ENCODE data around the gene CARD18.
"Not testable (repeated sequence)": the region's sequence is repeated elsewhere in the genome, so short reads cannot be mapped to it uniquely, and the experiment has no call there.

CARD18 gene

GRCh38 chr11:105135883-105136282 is 3.7 kb downstream of the CARD18 start:
- FAIRE-seq (no peak), DNase-seq (ENCODE audit: insufficient read length, low spot score) (no peak)

GRCh38 chr11:105132716-105133511 is 6.7 kb downstream of the CARD18 start:
- FAIRE-seq (no peak), DNase-seq (ENCODE audit: insufficient read length, low spot score) (peak; percentile 30)

GRCh38 chr11:105130189-105130813 is 9.3 kb downstream of the CARD18 start:
- FAIRE-seq (no peak), DNase-seq (ENCODE audit: insufficient read length, low spot score) (no peak)

GRCh38 chr11:105124756-105125155 is 14.8 kb downstream of the CARD18 start:
- DNase-seq (ENCODE audit: insufficient read length, low spot score) (no peak), FAIRE-seq (no peak)

GRCh38 chr11:105111145-105111944 is 28.2 kb downstream of the CARD18 start:
- FAIRE-seq (peak; percentile 48), DNase-seq (ENCODE audit: insufficient read length, low spot score) (no peak)

GRCh38 chr11:105110688-105111030 is 28.9 kb downstream of the CARD18 start:
- FAIRE-seq (no peak), DNase-seq (ENCODE audit: insufficient read length, low spot score) (no peak)

- DNase-seq (ENCODE audit: insufficient read length, low spot score): no peak
- FAIRE-seq: no peak
Observed at GRCh38 chr11:105109855-105110687, 29.5 kb downstream of the CARD18 start.

GRCh38 chr11:105109321-105109720 is 30.2 kb downstream of the CARD18 start:
- DNase-seq (ENCODE audit: insufficient read length, low spot score): no peak
- FAIRE-seq: no peak

- DNase-seq (ENCODE audit: insufficient read length, low spot score) (no peak), FAIRE-seq (no peak)
Observed at GRCh38 chr11:105108247-105108646, 31.3 kb downstream of the CARD18 start.

- not testable (repeated sequence) for DNase-seq (ENCODE audit: insufficient read length, low spot score); FAIRE-seq
Observed at GRCh38 chr11:105107226-105107825, 32.2 kb downstream of the CARD18 start.

GRCh38 chr11:105106140-105106539 is 33.4 kb downstream of the CARD18 start:
- FAIRE-seq: no peak
- no peak for DNase-seq (ENCODE audit: insufficient read length, low spot score)

- FAIRE-seq: no peak
- DNase-seq (ENCODE audit: insufficient read length, low spot score): no peak
Observed at GRCh38 chr11:105104292-105104691, 35.3 kb downstream of the CARD18 start.

- no peak for DNase-seq (ENCODE audit: insufficient read length, low spot score)
- FAIRE-seq: no peak
Observed at GRCh38 chr11:105103336-105103735, 36.2 kb downstream of the CARD18 start.

- peak; percentile 38 for FAIRE-seq
- not testable (repeated sequence) for DNase-seq (ENCODE audit: insufficient read length, low spot score)
Observed at GRCh38 chr11:105102079-105102581, 37.4 kb downstream of the CARD18 start.

GRCh38 chr11:105100981-105101630 is 38.5 kb downstream of the CARD18 start:
- DNase-seq (ENCODE audit: insufficient read length, low spot score): no peak
- no peak for FAIRE-seq

- no peak for FAIRE-seq
- DNase-seq (ENCODE audit: insufficient read length, low spot score): no peak
Observed at GRCh38 chr11:105100206-105100605, 39.4 kb downstream of the CARD18 start.

GRCh38 chr11:105099594-105099993 is 40.0 kb downstream of the CARD18 start:
- FAIRE-seq: peak; percentile 72

GRCh38 chr11:105092256-105093239 is 47.0 kb downstream of the CARD18 start:
- DNase-seq (ENCODE audit: insufficient read length, low spot score): no peak
- FAIRE-seq: no peak

More at GRCh38 chr11:105099594-105099993, 40.0 kb downstream of the CARD18 start:
- DNase-seq (ENCODE audit: insufficient read length, low spot score): not testable (repeated sequence)
